Activated B cell treated with CpG ODN at 0.5 μM for 24 hours (primary cell): ENCODE data around the gene MPV17. TPM values are rescaled to one million over a fixed set of nuclear protein-coding genes. Genes with fewer than 3 reads are reported as not detected.
A peak's percentile ranks its signal among the peaks of the same experiment; 100 is the strongest.
"Not testable (repeated sequence)": the region's sequence is repeated elsewhere in the genome, so short reads cannot be mapped to it uniquely, and the experiment has no call there.

Source experiments
- ATAC-seq: fragments of 200-7000 bp; cut with Tn5 transposase; one replicate; pipeline ENCODE4 v1.10.0; 2021; ENCODE audit warnings: low read depth, mild to moderate bottlenecking, moderate library complexity
- CTCF ChIA-PET: fragments of 350-600 bp; sonication (Branson Sonifier 250); formaldehyde crosslinking; loops from one replicate; lab custom pipeline; 2021; ENCODE audit warnings: antibody characterized with exemption; lab: Charles Lee
- POLR2A ChIA-PET: fragments of 350-600 bp; sonication (Branson Sonifier 250); formaldehyde crosslinking; loops from one replicate; lab custom pipeline; 2021; ENCODE audit warnings: antibody characterized with exemption; lab: Charles Lee
- DNase-seq: peaks from one replicate; pipeline ENCODE4 v3.0.0; 2022
- H3K27ac Mint-ChIP-seq: one replicate; pipeline ENCODE4 v1.8.0; 2020; ENCODE audit warnings: mixed read lengths
- H3K27me3 Mint-ChIP-seq: one replicate; pipeline ENCODE4 v1.8.0; 2021; ENCODE audit warnings: mixed read lengths
- H3K36me3 Mint-ChIP-seq: one replicate; pipeline ENCODE4 v1.8.0; 2021; ENCODE audit warnings: low read depth, mixed read lengths
- H3K4me1 Mint-ChIP-seq: one replicate; pipeline ENCODE4 v1.8.0; 2021; ENCODE audit warnings: mixed read lengths
- H3K4me3 Mint-ChIP-seq: one replicate; pipeline ENCODE4 v1.8.0; 2020; ENCODE audit warnings: mild to moderate bottlenecking, mixed read lengths
- H3K9me3 Mint-ChIP-seq: one replicate; pipeline ENCODE4 v1.8.0; 2020; ENCODE audit warnings: mixed read lengths
- intact Hi-C: fragments of 100-400 bp; cut with micrococcal nuclease; formaldehyde crosslinking; loops from one replicate; pipeline ENCODE4 v1.15.1; 2024
- total RNA-seq: library from RNA; stranded (reverse); gene quantifications from 2 replicates; pipeline ENCODE4 v1.2.3, GENCODE V29; 2022
- TF ChIP-seq, protein P1 (sequence below): fragments of 200-600 bp; IDR thresholded peaks from one replicate; pipeline ENCODE4 v1.8.0; 2022; ENCODE audit warnings: antibody characterized with exemption, mild to moderate bottlenecking

The MPV17 gene
- total RNA-seq, 1 donor from 2014 or later: 98.3 TPM

DNA sequence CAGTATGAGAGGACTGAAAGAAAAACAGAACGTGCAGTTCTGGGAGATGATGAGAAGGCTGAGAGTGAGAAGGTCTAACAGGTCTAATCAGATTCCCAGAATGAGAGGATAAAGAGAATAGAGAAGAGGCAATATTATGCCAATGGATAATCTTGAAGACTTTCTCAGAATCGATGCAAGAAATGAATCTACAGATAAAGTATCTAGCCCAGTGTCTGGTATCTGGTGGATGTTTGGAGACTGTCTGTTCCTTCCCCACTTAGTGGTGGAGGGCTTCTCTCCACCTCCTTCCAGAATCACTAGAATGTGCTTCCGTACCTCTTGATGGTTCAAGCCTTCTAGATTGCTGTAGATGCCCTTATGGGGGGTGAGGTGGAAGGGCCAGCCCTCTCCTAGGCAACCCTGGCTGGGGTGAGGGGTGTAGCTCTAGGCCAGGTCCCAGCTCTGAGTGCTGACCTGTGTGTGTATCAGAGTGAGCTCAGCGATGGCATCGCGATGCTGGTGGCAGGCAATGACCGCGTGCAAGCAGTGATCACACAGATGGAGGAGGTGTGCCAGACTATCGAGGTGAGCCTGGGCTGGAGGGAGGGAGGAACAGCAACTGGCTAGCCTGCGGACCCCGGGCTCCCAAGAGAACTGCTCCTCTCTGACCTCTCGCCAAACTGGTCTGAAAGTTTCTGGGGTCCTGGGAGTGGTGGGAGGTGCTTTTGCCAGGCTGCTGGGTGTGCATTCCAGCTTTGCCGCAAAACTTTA is 18.2 kb downstream of the MPV17 start:
- Mint-ChIP-seq H3K27ac (no peak overlapping the region), H3K36me3 (peaks cover 11% of the 10 kb centered on the region), H3K27me3 (peaks cover 18% of the 10 kb centered on the region), H3K9me3 (no peaks in the 10 kb centered on the region), H3K4me1 (peaks cover 11% of the 10 kb centered on the region), H3K4me3 (no peak overlapping the region)
- intact Hi-C loops: no loop called here
- ChIA-PET POLR2A (interaction anchor here (0.6 kb wide), 1 partner anchor 334 kb away, joined by 3 read pairs; no protein-coding TSS in a partner anchor), CTCF (interaction anchor here (0.8 to 3.0 kb wide), 5 partner anchors 14 to 458 kb away, joined by 3 to 28 read pairs (median 4); no protein-coding TSS in a partner anchor)
- ATAC-seq (no peak), DNase-seq (no peak)
- TF ChIP-seq, protein P1, sequence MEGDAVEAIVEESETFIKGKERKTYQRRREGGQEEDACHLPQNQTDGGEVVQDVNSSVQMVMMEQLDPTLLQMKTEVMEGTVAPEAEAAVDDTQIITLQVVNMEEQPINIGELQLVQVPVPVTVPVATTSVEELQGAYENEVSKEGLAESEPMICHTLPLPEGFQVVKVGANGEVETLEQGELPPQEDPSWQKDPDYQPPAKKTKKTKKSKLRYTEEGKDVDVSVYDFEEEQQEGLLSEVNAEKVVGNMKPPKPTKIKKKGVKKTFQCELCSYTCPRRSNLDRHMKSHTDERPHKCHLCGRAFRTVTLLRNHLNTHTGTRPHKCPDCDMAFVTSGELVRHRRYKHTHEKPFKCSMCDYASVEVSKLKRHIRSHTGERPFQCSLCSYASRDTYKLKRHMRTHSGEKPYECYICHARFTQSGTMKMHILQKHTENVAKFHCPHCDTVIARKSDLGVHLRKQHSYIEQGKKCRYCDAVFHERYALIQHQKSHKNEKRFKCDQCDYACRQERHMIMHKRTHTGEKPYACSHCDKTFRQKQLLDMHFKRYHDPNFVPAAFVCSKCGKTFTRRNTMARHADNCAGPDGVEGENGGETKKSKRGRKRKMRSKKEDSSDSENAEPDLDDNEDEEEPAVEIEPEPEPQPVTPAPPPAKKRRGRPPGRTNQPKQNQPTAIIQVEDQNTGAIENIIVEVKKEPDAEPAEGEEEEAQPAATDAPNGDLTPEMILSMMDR: no peak

DNA sequence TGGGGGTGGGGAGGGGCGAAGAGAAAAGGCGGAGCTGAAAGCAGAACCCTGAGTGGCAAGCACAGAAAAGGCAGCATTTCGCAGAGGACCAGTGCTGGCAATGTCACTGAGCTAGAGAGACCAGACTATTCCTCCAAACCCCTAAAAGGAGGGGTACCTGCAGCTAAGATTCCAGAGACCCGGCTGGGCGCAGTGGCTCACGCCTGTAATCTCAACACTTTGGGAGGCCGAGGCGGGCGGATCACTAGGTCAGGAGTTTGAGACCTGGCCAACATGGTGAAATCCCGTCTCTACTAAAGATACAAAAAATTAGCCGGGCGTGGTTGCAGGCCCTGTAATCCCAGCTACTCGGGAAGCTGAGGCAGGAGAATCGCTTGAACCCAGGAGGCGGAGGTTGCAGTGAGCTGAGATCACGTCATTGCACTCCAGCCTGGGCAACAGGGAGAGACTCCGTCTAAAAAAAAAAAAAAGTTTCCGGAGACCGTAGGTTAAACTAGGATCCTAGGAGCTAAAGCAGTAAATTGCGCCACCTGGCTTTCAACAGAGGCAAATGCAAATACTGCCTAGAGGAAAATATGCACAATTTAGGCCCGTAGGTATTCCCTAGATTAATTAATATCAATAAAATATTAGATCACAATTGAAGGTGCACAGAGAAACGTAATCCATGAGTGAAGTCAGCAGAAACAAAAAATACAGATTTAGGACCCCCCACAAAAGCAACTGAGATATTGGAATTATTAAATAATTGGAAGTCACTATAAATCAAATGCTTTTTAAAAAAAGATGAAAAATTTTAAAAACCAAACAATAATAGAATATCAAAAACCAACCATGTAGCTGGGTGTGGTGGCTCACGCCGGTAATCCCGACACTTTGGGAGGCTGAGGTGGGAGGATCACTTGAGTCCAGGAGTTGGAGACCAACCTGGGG is 19.5 kb downstream of the MPV17 start:
- DNase-seq (no peak), ATAC-seq (peak; percentile 75)
- H3K9me3 Mint-ChIP-seq: no peaks in the 10 kb centered on the region
- H3K4me3 Mint-ChIP-seq: peak overlapping the region; percentile 72
- H3K36me3 Mint-ChIP-seq: peaks cover under 1% of the 10 kb centered on the region
- no peak overlapping the region for H3K27ac Mint-ChIP-seq
- intact Hi-C loops: loop anchor here (1.0 to 2.0 kb wide), 4 partner anchors 19 to 457 kb away; partner anchors contain the start of gene MPV17
- ChIA-PET POLR2A (interaction anchor here (0.6 to 1.1 kb wide), 4 partner anchors 19 to 1571 kb away, joined by 3 to 6 read pairs (median 5); partner anchors contain the start of gene MPV17), CTCF (interaction anchor here (0.6 to 3.0 kb wide), 23 partner anchors 10 to 947 kb away, joined by 3 to 28 read pairs (median 5); partner anchors contain the start of genes MPV17 and TRIM54)
- TF ChIP-seq, protein P1: peak; percentile 61
- peaks cover 11% of the 10 kb centered on the region for H3K4me1 Mint-ChIP-seq
- H3K27me3 Mint-ChIP-seq: peaks cover 23% of the 10 kb centered on the region

DNA sequence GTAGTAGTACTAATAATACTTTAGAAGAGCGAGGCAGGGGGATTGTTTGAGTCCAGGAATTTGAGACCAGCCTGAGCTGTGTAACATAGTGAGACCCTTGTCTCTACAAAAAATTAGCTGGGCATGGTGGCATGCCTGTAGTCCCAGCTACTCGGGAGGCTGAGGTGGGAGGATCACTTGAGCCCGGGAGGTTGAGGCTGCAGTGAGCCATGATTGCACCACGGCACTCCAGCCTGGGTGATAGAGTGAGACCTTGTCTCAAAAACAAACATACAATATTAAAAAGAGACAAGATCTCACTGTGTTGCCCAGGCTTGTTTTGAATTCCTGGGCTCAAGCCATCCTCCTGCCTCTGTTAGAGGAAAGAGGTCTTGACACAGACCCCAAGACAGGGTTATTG is 22.3 kb downstream of the MPV17 start:
- peaks cover 18% of the 10 kb centered on the region for H3K27me3 Mint-ChIP-seq
- H3K4me3 Mint-ChIP-seq: not testable (repeated sequence)

DNA sequence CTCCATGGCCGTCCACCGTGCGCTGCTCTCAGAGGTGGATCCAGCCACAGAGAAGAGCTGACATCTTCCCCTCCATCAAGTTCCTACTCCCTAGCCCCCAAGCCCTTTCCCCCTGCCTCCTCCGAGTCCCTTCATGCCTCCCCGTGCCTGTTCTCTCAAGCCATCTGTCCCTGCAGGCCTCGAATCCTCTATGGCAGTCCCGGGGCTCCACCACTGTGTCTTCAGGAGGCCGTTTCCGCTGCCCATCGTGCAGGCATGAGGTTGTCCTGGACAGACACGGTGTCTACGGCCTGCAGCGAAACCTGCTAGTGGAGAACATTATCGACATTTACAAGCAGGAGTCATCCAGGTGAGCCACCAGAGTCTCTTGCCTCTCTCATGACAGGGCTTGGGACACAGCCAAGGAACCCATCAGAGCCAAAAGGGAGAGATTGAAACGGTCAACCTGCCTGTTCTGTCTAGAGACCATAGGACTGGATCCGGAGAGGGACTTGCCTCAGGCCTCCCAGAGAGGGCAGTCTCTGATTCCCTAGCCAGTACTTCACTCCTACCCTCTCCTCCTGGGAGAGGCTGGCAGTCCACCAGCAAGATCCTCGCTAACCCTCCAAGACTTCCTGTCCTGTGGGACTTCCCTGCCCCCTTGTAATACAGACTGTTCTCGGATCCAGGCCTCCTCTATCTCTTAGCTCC is 24.4 kb downstream of the MPV17 start:
- no peak for ATAC-seq
- ChIA-PET POLR2A (no interaction called here), CTCF (no interaction called here)
- Mint-ChIP-seq H3K36me3 (no peaks in the 10 kb centered on the region), H3K9me3 (no peaks in the 10 kb centered on the region), H3K27ac (no peak overlapping the region), H3K4me3 (no peak overlapping the region), H3K27me3 (peaks cover 9% of the 10 kb centered on the region), H3K4me1 (peaks cover 3% of the 10 kb centered on the region)
- no peak for DNase-seq
- TF ChIP-seq, protein P1: no peak
- intact Hi-C loops: no loop called here

More for the DNA sequence above, 22.3 kb downstream of the MPV17 start:
- ChIA-PET CTCF (interaction anchor here (1.4 kb wide), 1 partner anchor 21 kb away, joined by 6 read pairs; no protein-coding TSS in a partner anchor), POLR2A (interaction anchor here (0.6 kb wide), 2 partner anchors 138 to 260 kb away, joined by 3 to 6 read pairs; no protein-coding TSS in a partner anchor)
- DNase-seq, ATAC-seq, H3K9me3 Mint-ChIP-seq, H3K36me3 Mint-ChIP-seq, intact Hi-C loops, H3K27ac Mint-ChIP-seq, H3K4me1 Mint-ChIP-seq: not testable (repeated sequence)

DNA sequence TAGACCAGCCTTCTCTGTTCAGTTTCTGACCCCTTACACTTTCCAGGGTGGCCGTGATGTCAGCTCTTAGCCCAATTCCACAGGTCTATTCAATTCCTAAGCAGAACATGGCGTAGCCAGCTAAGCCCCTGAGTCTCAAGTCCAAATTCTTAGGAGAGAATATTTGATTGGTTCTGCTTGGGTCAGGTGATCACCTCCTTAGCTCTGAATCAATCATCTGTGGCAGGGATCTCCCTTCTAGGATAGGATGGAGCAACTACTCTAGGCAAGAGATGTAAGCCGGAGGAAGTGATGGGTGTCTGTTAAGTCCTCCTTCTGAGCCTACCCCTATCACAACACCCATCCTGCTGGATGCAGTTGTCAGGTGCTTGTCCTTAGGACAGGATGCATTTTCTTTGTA is 25.7 kb downstream of the MPV17 start:
- ATAC-seq (no peak), DNase-seq (no peak)
- H3K4me3 Mint-ChIP-seq: no peak overlapping the region
- TF ChIP-seq, protein P1: no peak
- H3K27ac Mint-ChIP-seq: no peak overlapping the region
- ChIA-PET POLR2A (no interaction called here), CTCF (interaction anchor here (1.1 kb wide), 1 partner anchor 335 kb away, joined by 3 read pairs; no protein-coding TSS in a partner anchor)
- H3K4me1 Mint-ChIP-seq: peaks cover 2% of the 10 kb centered on the region
- peaks cover 9% of the 10 kb centered on the region for H3K27me3 Mint-ChIP-seq
- H3K9me3 Mint-ChIP-seq: no peaks in the 10 kb centered on the region
- intact Hi-C loops: no loop called here
- H3K36me3 Mint-ChIP-seq: no peaks in the 10 kb centered on the region
